D341Med (cell line): ENCODE results near the gene DOK6.

ENCODE experiments used
- DNase-seq: peaks from one replicate; pipeline ENCODE4 v3.0.0; 2012; ENCODE audit warnings: low spot score

DOK6 gene

DNA sequence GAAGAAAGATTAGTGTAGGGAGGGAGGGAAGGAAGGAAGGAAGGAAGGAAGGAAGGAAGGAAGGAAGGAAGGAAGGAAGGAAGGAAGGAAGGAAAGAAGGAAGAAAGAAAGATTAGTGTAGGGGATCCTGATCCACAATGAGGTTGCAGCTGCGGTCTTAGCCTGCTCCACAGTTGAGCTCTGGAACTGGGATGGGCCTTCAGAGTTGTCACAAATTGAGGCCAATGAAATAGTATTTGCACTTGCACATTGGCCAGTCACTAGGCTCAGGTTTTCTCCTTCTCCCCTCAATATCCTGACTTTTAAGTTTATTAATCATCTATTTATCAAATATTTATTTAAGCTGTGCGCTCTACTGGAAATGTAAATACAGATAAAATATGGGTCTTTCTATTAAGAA lies 34.3 kb downstream of the DOK6 start:
- no peak for DNase-seq

DNA sequence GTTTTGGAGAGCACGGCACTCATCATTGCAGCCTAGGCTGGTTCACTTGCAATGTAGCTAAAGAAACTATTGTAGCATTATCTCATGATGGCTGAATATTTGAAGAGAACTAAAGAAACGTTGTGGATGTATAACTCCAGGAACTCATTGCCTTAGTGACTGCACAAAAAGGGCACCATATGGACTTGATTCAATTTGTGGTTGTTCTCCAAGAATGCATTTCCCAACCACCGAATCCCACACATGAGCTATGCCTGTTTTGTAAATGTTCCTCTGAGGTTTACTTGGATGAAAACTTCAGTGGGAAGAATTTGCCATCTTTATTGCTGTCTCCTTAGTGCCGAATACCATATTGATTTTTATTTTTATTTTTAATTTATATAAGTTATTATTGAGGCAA lies 43.5 kb downstream of the DOK6 start:
- no peak for DNase-seq

DNA sequence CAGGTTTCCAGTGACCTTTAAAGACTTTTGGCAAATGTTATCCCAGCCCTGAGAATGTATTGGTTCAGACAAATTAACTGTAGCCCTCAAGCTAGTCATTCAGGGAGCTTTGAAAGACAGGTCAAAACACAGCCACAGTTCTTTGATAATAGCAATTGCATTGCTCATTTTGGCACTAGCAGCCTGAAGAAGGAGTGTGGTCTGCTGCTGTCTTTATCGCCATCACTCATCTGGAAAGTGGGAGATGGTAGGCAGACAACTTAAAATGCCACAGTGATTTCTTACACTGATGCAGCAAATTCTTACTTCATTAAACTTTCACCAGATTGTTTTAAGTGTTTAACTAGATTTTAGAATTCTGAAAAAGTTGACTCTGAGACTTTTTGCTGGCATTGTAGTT lies 47.2 kb downstream of the DOK6 start:
- DNase-seq, result no peak

DNA sequence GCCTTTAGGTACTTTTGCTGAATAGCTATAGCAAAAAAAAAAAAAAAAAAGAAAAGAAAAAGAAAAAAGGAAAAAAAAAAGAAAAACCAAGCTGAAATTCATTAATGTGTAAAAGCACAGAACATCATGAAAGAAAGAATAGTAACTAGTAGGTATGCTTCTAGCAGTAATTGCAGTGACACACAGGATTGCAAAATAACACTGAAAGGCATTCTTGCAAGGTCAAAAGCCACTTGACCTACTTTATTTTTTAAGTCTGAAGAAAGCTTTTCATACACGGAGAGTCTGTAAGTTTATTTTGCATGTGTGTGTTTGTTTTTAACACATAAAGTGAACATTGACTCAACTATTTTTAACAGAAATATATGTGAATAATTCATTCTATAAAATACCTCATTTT lies 54.4 kb downstream of the DOK6 start:
- DNase-seq, result no peak

DNA sequence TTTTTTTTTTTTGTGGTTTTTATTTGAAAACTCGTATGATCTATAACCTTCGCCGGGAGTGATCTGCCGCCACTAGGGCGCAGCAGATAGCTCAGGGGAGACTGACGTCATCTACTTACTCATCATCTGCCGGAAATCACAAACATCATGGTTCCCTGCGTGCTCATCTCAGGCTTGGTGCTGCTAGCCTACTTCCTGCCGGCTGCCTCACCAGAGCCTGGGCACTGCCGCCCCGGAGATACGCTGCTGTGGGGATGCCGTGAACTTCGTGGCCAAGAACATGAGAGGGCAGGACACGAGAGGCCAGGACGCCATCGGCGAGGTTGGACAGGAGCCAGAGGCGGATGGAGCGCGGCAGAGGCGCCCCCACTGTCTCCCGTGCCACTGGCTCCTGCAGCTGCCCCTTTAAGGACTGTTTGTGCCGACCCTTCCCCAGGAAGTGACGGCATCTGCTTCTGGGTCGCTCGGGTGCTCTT lies 68.8 kb downstream of the DOK6 start:
- peak; percentile 68 for DNase-seq

DNA sequence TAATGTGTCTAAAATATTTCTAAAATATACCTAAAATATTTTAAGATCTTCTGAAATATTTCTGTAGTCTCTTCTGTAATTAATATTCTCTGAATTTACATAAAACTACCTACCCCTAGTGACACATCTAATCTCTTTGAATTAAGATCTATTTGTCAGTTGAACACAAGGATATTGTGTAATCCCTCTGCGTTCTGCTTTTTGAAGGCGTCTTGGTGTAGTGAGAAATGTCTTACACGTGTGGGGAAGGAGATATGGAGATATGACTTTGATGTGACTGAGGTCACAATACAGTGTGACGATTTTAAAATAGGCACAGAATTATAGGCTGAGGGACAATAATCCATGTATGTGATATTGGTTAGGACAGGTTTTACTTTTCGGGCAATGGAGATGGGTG lies 79.8 kb downstream of the DOK6 start:
- DNase-seq, result no peak

DNA sequence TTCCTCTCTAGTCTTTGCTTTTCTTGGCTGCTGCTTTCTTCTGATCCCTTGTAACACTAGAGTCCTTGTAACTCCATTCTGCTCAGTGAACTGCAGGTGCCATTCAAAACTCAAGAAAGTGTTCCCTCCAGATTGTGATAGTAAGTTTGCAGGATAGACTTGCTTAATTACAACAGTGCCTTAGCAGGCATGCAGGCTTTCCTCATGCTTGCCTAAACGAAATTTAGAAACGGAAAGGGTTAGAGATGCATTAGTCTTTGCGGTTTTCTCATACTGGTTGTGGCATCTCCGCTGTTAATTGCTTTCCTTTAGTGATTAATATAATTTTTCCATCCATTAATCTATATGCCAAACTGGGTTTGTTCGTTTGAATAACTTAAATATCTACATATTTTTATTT lies 82.9 kb downstream of the DOK6 start:
- no peak for DNase-seq

DNA sequence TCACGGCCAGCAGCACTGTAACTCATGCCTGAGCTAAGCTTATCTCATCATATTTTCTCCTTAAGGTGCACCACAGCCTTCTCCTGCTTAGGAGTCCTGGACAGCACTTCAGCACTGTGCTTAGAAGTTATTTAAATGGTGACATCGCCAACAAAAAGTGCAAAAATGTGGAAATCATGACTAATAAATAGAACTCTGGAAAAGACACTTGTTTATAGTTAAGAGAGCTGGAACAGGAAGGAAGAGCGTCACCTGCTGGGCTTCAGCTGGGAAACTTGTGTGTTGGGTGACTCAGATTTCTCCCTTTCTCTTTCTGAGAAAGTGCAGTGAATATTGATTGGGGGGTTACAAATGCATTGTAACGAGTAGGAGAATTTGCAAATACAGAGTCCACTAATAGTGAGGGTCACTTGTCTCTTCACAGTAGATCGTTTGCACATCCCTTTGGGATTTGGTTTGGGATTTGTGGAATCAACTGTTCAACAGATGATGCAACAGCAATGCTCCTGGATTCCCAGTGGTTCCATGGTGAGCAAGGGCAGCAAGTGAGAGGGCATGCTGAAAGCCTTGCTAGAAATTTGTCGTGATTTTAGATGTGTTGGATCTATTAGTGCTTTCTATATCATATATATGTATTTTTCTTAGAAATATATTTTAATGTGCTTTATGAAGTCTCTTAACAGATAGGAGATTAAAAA lies 84.2 kb downstream of the DOK6 start:
- no peak for DNase-seq

DNA sequence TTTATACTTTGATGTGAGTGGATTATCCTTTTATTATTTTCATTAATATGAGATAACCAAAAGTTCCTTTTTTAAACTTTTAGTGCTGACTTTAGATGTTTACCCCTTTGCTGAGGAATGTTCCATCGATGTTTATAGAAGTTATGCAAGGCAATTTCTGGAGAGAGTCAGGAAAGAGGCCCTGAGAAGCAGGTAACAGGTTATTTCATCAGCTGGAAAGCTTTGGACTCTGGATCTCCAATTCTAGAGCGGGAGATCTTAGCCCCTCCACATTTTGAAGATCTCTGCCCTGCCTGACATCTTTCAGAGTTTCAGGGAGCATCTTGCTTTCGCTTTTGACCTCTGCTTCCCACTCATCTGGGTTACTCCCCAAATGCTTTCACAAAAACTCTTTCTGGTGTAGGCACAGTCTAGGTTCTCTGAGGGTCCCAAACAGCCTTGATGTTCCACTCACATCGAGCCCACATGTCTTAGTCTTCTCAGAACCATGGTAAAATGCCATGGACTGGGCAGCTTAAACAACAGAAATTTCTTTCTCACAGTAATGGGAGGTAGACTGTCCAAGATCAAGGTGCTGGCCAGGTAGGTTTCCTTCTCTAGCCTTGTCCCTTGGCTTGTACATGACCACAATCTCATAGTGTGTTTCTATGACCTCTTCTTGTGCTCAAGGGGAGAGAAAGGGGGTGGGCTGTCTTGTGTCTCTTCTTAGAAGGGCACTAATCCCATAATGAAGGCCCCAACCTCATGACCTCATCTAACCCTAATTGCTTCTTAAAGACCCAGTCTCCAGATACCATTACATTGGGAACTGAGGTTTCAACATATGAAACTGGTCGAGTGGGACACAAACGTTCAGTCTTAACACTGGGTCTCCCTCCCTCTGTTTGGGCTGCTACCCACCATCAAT lies 87.1 kb downstream of the DOK6 start:
- DNase-seq, result no peak

DNA sequence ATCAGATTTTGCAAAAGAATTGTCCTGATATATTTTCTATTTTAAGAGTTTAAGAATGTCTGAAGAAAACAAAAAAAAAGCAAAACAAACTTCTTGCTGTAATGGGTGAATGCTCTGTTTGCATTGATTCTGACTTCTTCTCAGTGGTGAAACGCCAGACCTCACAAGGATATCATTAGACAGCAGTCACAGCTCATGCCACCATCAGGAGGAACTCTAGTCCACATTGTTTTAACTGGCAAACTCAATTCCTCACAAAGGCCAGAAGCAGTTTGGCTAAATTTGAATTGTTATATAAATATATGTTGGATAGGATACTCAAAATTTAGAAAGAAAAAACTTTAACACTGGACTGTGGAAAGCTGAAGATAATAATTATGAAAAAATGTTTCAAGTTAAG lies 89.4 kb downstream of the DOK6 start:
- DNase-seq, result no peak

DNA sequence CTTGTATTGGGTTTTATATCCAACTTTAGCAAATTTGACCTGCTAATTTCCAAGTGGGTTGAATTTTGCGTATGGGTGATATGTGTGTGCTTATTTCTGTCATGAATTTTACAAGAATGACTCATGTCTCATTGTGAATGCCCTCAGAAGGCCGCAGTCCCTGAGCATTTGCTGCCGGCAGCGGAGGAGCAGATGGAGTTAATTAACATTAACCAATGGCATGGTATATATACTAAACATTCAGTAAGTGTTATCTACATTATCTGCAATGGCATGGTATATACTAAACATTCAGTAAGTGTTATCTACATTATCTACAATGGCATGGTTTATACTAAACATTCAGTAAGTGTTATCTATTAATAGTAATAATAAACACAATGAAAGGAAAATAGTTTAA lies 90.1 kb downstream of the DOK6 start:
- no peak for DNase-seq

DNA sequence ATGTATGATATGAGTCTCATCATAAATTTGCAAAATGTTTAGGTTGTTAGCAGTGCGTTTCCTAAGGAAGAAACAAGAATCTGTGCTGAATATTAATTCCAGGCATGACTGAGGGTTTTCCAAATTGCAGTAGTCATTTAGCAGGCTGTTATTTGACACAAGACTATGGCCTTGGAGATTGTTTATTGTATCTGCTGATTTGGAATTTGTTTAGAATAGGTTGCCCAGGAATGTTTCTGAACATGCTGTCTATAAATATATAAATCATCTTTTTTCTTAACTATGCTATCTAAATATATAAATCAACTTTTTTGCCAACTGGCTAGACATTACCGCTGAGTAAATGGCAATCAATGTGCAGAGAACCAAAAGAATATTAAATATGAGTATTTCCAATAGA lies 90.9 kb downstream of the DOK6 start:
- DNase-seq, result no peak

DNA sequence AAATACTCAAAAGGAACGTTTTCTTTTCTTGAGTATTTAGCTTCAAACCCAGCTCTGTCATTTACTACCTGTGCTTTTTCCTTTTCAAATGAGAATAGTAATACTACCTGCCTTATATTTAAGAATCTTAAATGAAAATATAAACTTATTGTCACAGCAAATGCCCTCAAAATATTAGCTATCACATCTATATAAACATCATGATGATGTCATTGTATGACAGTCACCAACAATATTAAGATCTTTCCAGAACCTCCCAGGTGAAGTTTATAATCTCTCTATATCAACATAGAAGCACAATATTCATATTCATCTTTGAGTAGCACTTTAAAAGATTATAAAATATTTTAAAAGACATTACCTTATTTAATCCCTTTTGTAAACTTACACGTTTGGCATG lies 92.2 kb downstream of the DOK6 start:
- no peak for DNase-seq

DNA sequence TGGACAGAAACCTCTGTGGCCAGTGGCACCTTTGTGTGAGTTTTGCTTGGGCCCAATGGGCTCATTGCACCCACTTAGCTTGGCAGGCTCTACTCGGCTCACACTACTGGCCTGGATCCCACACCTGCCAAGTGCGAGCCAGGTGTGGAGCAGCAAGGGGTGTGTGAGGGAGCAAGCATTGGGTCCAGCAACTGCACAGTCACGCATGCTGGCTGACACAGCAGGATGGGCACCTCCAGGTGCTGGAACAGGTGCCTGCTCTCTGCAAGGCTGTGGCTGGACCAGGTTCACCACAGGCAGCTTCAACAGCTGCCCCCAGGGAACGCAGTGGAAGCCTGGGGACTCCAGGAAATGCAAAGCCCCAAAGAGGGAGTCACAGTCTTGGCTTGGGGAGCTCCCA lies 94.2 kb downstream of the DOK6 start:
- DNase-seq, result no peak

DNA sequence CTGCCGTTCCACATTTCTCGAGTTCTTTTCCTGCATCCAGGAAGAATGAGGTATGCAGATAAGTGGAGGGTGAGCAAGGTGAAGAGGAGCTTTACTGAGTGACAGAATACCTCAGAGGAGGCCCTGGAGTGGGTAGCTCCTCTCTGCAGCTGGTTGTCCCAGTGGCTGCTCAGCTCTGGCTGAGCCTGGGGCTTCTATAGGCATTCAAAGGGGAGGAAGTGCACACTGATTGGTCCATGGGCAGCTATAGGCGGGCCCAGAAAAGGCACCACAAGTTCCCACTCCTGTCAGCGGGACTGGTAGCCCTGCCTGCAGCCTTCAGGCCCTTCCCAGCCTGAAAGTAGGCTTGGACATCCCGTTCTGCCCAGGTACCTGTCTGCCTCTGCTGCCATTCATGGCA lies 94.7 kb downstream of the DOK6 start:
- no peak for DNase-seq

DNA sequence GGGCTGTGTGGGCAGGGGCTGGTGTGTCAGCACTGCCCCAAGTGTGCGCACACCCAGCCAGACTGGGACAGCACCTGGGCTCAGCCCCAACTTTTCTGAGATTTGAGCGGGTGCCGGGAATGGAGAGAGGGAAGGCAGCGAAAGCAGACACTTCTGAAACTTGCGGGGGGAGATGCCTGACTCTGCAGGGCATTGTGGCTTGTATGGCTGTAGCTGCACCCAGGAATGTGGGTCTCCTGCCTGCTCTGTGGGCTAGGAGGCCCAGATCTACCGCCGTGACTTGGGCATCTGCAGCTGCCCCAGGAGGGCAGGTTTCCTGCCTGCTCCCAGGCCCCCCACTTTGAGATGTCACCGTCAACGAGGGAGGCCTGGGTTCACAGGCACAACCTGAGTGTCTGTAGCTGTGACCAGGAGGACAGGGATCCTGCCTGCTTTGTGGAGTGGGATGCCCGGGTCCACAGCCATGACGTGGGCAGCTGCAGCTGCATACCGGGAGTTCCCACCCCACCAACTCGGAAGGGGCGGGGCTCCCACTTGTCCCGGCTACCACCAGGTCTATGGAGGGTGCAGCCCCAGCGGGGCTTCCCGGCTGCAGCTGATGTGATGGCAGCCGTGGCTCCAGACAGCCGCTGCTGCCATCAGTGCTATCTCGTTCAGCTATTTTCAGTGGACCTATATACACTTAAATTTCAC lies 95.3 kb downstream of the DOK6 start:
- no peak for DNase-seq

DNA sequence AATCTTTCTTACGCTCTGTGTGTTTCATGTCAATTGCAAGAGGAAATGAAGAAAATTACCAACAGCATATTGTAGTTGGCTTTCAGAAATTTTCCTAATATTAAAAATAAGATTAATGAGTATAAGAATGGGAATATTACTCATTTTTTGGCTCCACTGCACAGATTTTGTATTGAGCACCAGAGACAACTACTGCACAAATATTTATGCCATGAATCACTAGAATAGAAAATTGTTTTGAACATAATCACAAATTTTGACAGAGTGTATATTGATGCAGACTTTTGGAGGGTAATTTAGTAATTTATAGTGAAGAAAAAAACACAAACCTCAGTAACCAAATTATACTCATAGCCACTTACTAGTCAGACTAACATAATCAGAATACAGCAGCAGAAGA lies 118.3 kb downstream of the DOK6 start:
- no peak for DNase-seq

DNA sequence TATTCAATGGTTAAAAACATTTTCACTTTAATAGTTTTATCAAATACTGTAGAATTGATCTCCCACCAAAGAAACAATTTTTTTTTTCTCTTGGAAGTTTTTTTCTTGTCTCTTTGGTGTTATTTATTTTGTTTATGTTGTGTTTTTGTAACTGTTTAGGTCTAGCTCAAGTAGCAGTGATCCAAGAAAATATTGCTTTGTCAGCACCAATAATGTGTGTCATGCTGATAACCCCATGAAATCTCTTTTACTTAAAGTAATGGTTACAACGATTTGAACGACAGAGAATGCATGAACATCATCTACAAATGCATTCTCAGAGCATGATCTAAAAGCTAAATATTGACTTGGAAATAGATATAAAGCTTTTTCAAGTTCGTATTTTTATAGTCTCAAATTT lies 122.9 kb downstream of the DOK6 start:
- DNase-seq, result no peak

DNA sequence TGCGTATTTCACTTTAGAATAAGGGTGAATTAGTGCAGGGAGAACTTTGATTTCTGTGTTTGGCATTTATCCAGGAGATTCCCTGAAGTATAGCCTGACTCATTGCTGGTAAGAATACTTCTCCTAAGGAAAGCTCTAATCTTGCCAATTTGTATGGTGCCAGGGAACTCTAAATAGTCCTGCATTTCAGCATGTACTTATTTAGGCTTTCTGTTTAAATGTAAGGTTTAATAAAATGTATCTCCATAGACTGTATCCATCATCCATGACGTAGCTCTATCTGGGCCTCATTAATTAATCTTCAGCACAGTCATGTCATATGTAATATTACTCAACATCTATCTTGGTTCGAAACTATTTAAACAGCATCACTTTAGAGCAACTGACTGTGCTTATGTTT lies 127.7 kb downstream of the DOK6 start:
- DNase-seq, result no peak

DNA sequence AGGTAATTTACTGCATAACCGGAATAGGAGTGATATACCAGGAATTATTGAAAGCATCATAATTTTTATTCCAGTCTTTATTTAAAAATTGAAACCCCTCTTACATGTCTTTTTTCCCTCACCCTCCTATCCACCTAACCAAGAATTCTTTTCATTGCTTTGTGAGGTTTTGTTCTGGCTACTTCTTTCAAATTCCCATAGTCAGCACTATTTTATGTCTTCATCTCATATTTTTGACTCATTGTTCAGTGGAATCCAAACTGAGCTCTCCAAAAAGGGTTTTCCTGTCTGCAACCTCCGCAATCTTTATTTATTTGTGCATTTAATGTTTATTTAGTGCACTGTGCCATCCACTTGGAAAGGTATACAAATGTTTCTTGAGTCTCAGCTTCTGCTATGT lies 128.5 kb downstream of the DOK6 start:
- no peak for DNase-seq

DNA sequence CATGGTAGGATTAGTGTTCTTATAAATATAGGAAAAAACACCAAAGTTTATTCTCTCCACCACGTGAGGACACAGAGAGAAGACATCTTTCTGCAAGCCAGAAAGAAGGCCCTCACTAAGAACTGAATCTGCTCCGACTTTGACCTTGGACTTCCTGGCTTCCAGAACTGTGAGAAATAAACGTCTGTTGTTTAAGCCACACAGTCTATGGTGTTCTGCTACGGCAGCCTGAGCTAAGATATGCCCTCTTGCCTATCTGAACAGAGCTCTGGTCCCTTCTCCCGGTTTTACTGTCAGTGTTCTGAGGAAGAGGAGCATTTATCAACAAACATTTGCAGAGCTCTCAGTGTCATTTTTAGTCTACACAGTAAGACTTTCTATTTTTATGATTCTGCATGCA lies 131.3 kb downstream of the DOK6 start:
- DNase-seq, result no peak

DNA sequence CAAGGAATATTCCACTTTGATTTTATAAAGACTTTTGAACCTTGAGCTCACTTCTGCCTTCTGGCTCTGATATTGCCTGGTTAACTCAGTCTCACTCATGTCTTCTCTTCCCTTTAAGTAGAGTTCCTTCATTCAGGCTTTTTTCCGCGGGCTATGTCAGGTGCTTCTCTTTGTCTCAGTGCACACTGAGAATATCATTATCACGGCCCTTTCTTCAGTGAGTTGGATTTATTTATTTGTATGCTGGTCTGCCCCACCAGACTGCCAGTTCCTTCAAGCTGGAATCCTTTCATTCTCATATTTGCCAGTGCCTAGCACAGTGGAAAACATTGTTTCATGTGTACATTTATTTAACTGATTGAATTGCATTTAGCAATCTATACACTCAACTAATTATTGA lies 136.5 kb downstream of the DOK6 start:
- DNase-seq, result no peak

DNA sequence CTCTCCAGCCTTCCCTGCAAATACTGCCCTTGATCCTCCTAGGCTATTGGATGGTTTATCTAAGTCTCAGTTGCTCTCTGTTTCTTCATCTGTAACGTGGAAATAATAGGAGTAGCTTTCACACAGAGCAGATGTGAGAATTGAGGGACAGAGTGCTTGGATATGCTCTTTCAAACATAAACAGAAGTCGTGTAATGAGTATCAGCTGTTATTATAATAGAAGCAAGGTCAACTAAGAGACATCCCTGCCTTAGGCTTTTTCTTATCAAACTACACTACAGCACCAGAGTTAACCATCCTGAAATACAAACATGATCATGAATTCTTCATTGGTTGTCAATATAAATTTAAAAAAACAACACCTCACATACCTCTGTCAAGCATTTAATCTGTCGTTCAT lies 138.2 kb downstream of the DOK6 start:
- no peak for DNase-seq
